Lower leg skin (tissue), 4 donors: ENCODE results near the gene ACP4. TPM values are rescaled to one million over a fixed set of nuclear protein-coding genes. Genes with fewer than 3 reads are reported as not detected.
"Not testable (repeated sequence)": the region's sequence is repeated elsewhere in the genome, so short reads cannot be mapped to it uniquely, and the experiment has no call there.

ENCODE experiments used
- DNase-seq, 2 donors: peaks; one replicate each; pipeline ENCODE4 v3.0.0-alpha.2; 2019; ENCODE audit warnings: low spot score in 2 of 2
- H3K4me3 ChIP-seq: fragments of 200-600 bp; sonication (generic); 2 replicates; pipeline ENCODE4 v1.5.1; 2017; ENCODE audit warnings: mild to moderate bottlenecking, low read depth; ENCODE audit not compliant: poor library complexity, severe bottlenecking
- CTCF ChIP-seq, 3 donors: fragments of 450-650 bp; IDR thresholded peaks; one replicate each; pipeline ENCODE4 v1.5.1; 2016; ENCODE audit warnings: antibody characterized with exemption in 3 of 3, mild to moderate bottlenecking in 3 of 3, moderate library complexity in 2 of 3
- POLR2A ChIP-seq, 2 donors: fragments of 450-650 bp; IDR thresholded peaks; one replicate each; pipeline ENCODE4 v1.6.1; 2016 to 2017; ENCODE audit warnings: antibody characterized with exemption in 2 of 2, mild to moderate bottlenecking in 1 of 2, moderate library complexity in 1 of 2
- WGBS, 2 donors: methylation state at CpG; one replicate each; pipeline ENCODE4 v1.1.5; 2018; 5-methylcytosine and 5-hydroxymethylcytosine counted together
- intact Hi-C: fragments of 100-400 bp; cut with DNase I; formaldehyde crosslinking; loops from one replicate; pipeline ENCODE4 v1.15.0; 2023; ENCODE audit warnings: low total_unique reads
- total RNA-seq, 4 donors: library from RNA; depleted of rRNA; stranded (reverse); fragments of >200 nt; gene quantifications; one replicate each; pipeline ENCODE4 v1.1.0, GENCODE V29; 2016

ACP4 gene
- total RNA-seq, 4 donors from 2014 or later, result 0.58 to 3.1 TPM; not detected in 2

- H3K4me3 ChIP-seq, result no peak overlapping the region
- 36 to 58% methylated on average over 4 of the region's 4 CpGs for WGBS, 2 donors
- intact Hi-C loops, result loop anchor here (10.0 kb wide), 1 partner anchor 62 kb away; the partner anchor contains the start of gene SHANK1
- TF ChIP-seq CTCF (IDR thresholded peaks at IDR 0.05) (no peak), POLR2A (IDR thresholded peaks at IDR 0.05) (no peak)
- DNase-seq, result no peak
These were observed 13.0 kb upstream of the ACP4 start for GRCh38 chr19:50777261-50777660.

- no peak for DNase-seq
- H3K4me3 ChIP-seq, result no peak overlapping the region
- 0% methylated on average over 30 of the region's 30 CpGs for WGBS, 2 donors
- TF ChIP-seq POLR2A (IDR thresholded peaks at IDR 0.05) (no peak), CTCF (IDR thresholded peaks at IDR 0.05) (no peak)
- intact Hi-C loops, result loop anchor here (10.0 kb wide), 1 partner anchor 63 kb away; the partner anchor contains the start of gene SHANK1
These were observed 12.3 kb upstream of the ACP4 start for GRCh38 chr19:50777830-50778303.

- intact Hi-C loops, result loop anchor here (10.0 kb wide), 1 partner anchor 64 kb away; the partner anchor contains the start of gene SHANK1
- WGBS, 2 donors, result 57 to 60% methylated on average over 7 of the region's 7 CpGs
These were observed 11.2 kb upstream of the ACP4 start for GRCh38 chr19:50778906-50779430.

GRCh38 chr19:50779504-50780457, 10.4 kb upstream of the ACP4 start:
- DNase-seq, result no peak
- no peak overlapping the region for H3K4me3 ChIP-seq
- intact Hi-C loops, result loop anchor here (10.0 kb wide), 2 partner anchors 65 to 415 kb away; partner anchors contain the start of genes NAPSA and SHANK1
- TF ChIP-seq CTCF (IDR thresholded peaks at IDR 0.05), result no peak
- WGBS, 2 donors, result 35 to 36% methylated on average over 17 to 25 of the region's 25 CpGs

More at GRCh38 chr19:50778906-50779430, 11.2 kb upstream of the ACP4 start:
- no peak for DNase-seq
- H3K4me3 ChIP-seq, result no peak overlapping the region
- TF ChIP-seq CTCF (IDR thresholded peaks at IDR 0.05) (no peak), POLR2A (IDR thresholded peaks at IDR 0.05) (no peak)

GRCh38 chr19:50780753-50781435, 9.3 kb upstream of the ACP4 start:
- TF ChIP-seq CTCF (IDR thresholded peaks at IDR 0.05), result no peak
- TF ChIP-seq POLR2A (IDR thresholded peaks at IDR 0.05), result no peak
- intact Hi-C loops, result loop anchor here (10.0 kb wide), 1 partner anchor 416 kb away; the partner anchor contains the start of gene NAPSA
- H3K4me3 ChIP-seq, result no peak overlapping the region
- no peak for DNase-seq
- WGBS, 2 donors, result 41 to 48% methylated on average over 15 to 16 of the region's 16 CpGs

GRCh38 chr19:50783848-50784152, 6.4 kb upstream of the ACP4 start:
- intact Hi-C loops, result loop anchor here (10.0 kb wide), 1 partner anchor 419 kb away; the partner anchor contains the start of gene NAPSA
- DNase-seq, H3K4me3 ChIP-seq: not testable (repeated sequence)
- WGBS, 2 donors, result 34 to 37% methylated on average over 8 of the region's 8 CpGs
